ENCODE results near the gene NACAD.

Gene NACAD

GRCh38 chr7:45111298-45112223 lies 22.8 kb upstream of the NACAD start, which contains the start of gene TBRG4 (continued):
- TF ChIP-seq SP2 (tag by site-specific recombination; IDR thresholded peaks at IDR 0.05), result peak; percentile 77
- TF ChIP-seq ZNF280D (tag by site-specific recombination; IDR thresholded peaks at IDR 0.05), result no peak
- peak; percentile 68 for TF ChIP-seq ZNF843 (tag by site-specific recombination; IDR thresholded peaks at IDR 0.05)
- peak; percentile 77 for TF ChIP-seq ZBTB17 (tag by site-specific recombination; IDR thresholded peaks at IDR 0.05)
- TF ChIP-seq ATF2 (tag by site-specific recombination; IDR thresholded peaks at IDR 0.05; ENCODE audit: low read depth), result peak; percentile 77
- TF ChIP-seq ZNF777 (tag by site-specific recombination; IDR thresholded peaks at IDR 0.05; ENCODE audit: borderline replicate concordance), result no peak
- TF ChIP-seq OVOL3 (tag by site-specific recombination; IDR thresholded peaks at IDR 0.05), result peak; percentile 92
- TF ChIP-seq REPIN1 (tag by site-specific recombination; IDR thresholded peaks at IDR 0.05; ENCODE audit: low read depth), result no peak
- peak; percentile 86; the same call in 1 of the 2 replicates for TF ChIP-seq TRIM28 (IDR thresholded peaks at IDR 0.05; ENCODE audit: borderline replicate concordance, low read length)
- peak; percentile 82 for TF ChIP-seq KLF9 (tag by site-specific recombination; IDR thresholded peaks at IDR 0.05; ENCODE audit: low read depth)
- TF ChIP-seq RBAK (tag by site-specific recombination; IDR thresholded peaks at IDR 0.05), result no peak
- TF ChIP-seq, protein P1, sequence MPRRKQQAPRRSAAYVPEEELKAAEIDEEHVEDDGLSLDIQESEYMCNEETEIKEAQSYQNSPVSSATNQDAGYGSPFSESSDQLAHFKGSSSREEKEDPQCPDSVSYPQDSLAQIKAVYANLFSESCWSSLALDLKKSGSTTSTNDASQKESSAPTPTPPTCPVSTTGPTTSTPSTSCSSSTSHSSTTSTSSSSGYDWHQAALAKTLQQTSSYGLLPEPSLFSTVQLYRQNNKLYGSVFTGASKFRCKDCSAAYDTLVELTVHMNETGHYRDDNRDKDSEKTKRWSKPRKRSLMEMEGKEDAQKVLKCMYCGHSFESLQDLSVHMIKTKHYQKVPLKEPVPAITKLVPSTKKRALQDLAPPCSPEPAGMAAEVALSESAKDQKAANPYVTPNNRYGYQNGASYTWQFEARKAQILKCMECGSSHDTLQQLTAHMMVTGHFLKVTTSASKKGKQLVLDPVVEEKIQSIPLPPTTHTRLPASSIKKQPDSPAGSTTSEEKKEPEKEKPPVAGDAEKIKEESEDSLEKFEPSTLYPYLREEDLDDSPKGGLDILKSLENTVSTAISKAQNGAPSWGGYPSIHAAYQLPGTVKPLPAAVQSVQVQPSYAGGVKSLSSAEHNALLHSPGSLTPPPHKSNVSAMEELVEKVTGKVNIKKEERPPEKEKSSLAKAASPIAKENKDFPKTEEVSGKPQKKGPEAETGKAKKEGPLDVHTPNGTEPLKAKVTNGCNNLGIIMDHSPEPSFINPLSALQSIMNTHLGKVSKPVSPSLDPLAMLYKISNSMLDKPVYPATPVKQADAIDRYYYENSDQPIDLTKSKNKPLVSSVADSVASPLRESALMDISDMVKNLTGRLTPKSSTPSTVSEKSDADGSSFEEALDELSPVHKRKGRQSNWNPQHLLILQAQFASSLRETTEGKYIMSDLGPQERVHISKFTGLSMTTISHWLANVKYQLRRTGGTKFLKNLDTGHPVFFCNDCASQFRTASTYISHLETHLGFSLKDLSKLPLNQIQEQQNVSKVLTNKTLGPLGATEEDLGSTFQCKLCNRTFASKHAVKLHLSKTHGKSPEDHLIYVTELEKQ (tag by site-specific recombination; IDR thresholded peaks at IDR 0.05; ENCODE audit: borderline replicate concordance), result no peak
- TF ChIP-seq, protein P2, sequence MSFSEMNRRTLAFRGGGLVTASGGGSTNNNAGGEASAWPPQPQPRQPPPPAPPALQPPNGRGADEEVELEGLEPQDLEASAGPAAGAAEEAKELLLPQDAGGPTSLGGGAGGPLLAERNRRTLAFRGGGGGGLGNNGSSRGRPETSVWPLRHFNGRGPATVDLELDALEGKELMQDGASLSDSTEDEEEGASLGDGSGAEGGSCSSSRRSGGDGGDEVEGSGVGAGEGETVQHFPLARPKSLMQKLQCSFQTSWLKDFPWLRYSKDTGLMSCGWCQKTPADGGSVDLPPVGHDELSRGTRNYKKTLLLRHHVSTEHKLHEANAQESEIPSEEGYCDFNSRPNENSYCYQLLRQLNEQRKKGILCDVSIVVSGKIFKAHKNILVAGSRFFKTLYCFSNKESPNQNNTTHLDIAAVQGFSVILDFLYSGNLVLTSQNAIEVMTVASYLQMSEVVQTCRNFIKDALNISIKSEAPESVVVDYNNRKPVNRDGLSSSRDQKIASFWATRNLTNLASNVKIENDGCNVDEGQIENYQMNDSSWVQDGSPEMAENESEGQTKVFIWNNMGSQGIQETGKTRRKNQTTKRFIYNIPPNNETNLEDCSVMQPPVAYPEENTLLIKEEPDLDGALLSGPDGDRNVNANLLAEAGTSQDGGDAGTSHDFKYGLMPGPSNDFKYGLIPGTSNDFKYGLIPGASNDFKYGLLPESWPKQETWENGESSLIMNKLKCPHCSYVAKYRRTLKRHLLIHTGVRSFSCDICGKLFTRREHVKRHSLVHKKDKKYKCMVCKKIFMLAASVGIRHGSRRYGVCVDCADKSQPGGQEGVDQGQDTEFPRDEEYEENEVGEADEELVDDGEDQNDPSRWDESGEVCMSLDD (tag by site-specific recombination; IDR thresholded peaks at IDR 0.05), result no peak
- no peak for TF ChIP-seq ZNF248 (tag by site-specific recombination; IDR thresholded peaks at IDR 0.05)
- TF ChIP-seq ZNF324 (tag by site-specific recombination; IDR thresholded peaks at IDR 0.05), result peak; percentile 59
- no peak for TF ChIP-seq ZNF792 (tag by site-specific recombination; IDR thresholded peaks at IDR 0.05)
- TF ChIP-seq ZNF645 (tag by site-specific recombination; IDR thresholded peaks at IDR 0.05), result no peak
- TF ChIP-seq ZNF610 (tag by site-specific recombination; IDR thresholded peaks at IDR 0.05; ENCODE audit: borderline replicate concordance), result peak; percentile 56; the same call in 1 of the 2 replicates
- peak; percentile 52 for TF ChIP-seq ZNF335 (tag by site-specific recombination; conservative IDR thresholded peaks at IDR 0.05)
- TF ChIP-seq, protein P3, sequence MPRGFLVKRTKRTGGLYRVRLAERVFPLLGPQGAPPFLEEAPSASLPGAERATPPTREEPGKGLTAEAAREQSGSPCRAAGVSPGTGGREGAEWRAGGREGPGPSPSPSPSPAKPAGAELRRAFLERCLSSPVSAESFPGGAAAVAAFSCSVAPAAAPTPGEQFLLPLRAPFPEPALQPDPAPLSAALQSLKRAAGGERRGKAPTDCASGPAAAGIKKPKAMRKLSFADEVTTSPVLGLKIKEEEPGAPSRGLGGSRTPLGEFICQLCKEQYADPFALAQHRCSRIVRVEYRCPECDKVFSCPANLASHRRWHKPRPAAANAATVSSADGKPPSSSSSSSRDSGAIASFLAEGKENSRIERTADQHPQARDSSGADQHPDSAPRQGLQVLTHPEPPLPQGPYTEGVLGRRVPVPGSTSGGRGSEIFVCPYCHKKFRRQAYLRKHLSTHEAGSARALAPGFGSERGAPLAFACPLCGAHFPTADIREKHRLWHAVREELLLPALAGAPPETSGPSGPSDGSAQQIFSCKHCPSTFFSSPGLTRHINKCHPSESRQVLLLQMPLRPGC (tag by site-specific recombination; IDR thresholded peaks at IDR 0.05), result no peak
- TF ChIP-seq SETDB1 (IDR thresholded peaks at IDR 0.05; ENCODE audit: insufficient read length, low read length), result no peak
- 0 out of 2 replicates have a peak, but pooled peaks have one; percentile 29 for TF ChIP-seq ZNF580 (tag by site-specific recombination; IDR thresholded peaks at IDR 0.05)
- peak; percentile 64; the same call in 1 of the 2 replicates for TF ChIP-seq BCL11B (tag by site-specific recombination; IDR thresholded peaks at IDR 0.05; ENCODE audit: low read depth)
- TF ChIP-seq ZNF530 (tag by site-specific recombination; IDR thresholded peaks at IDR 0.05; ENCODE audit: low read depth), result no peak
- TF ChIP-seq ZBTB8A (tag by site-specific recombination; IDR thresholded peaks at IDR 0.05), result peak; percentile 90

Measured in HEK293 (cell line).